K562 (cell line): ENCODE data around the gene TRAF3IP3.

Source experiments
- CBFB ChIP-seq: sonication (generic); formaldehyde crosslinking; IDR thresholded peaks from 2 replicates; pipeline ENCODE4 v1.4.0; 2020; ENCODE audit warnings: mild to moderate bottlenecking, missing genetic modification reagents
- HDAC8 ChIP-seq: fragments of 450-650 bp; IDR thresholded peaks from 2 replicates; pipeline ENCODE4 v1.6.1; 2016; ENCODE audit warnings: mild to moderate bottlenecking, missing genetic modification characterization, moderate library complexity, missing compliant biosample characterization
- MCM7 ChIP-seq, 2 experiments: fragments of 450-650 bp; IDR thresholded peaks; 2 replicates each; pipeline ENCODE4 v1.6.1; 2016 to 2018
- MEF2A ChIP-seq: IDR thresholded peaks from 2 replicates; pipeline ENCODE4 v1.6.1; 2011; ENCODE audit warnings: low read depth, mild to moderate bottlenecking, low read length, moderate library complexity; ENCODE audit not compliant: control insufficient read depth
- NR1H2 ChIP-seq: sonication (generic); formaldehyde crosslinking; IDR thresholded peaks from 2 replicates; pipeline ENCODE4 v1.4.0; 2020; ENCODE audit warnings: mild to moderate bottlenecking, missing genetic modification reagents
- RNF219 ChIP-seq: fragments of 250-450 bp; sonication (Bioruptor Pico); IDR thresholded peaks from 2 replicates; pipeline ENCODE4 v1.5.0; 2022; ENCODE audit warnings: mild to moderate bottlenecking
- U2AF1 ChIP-seq: fragments of 200-400 bp; formaldehyde crosslinking; optimal IDR thresholded peaks from 2 replicates; pipeline ENCODE3; 2017; ENCODE audit warnings: mild to moderate bottlenecking, low read depth, low read length, moderate library complexity

GRCh38 chr1:209737118-209737505 is 18.7 kb upstream of the TRAF3IP3 start:
- TF ChIP-seq RNF219 (CRISPR knock-in tag) (no peak), U2AF1 (no peak), MEF2A (no peak), CBFB (CRISPR knock-in tag) (no peak), NR1H2 (CRISPR knock-in tag) (no peak), HDAC8 (tag) (no peak), MCM7 (IDR thresholded peaks at IDR 0.05) (no peak)
